Activated naive CD4-positive, alpha-beta T cell treated with anti-CD3 and anti-CD28 coated beads, Interleukin-2, amount 50 U/mL, for 72 hours (primary cell): Measurements from ENCODE around the gene ABCA3. TPM values are rescaled to one million over a fixed set of nuclear protein-coding genes. Genes with fewer than 3 reads are reported as not detected.
A peak's percentile ranks its signal among the peaks of the same experiment; 100 is the strongest.

ENCODE experiments used
- ATAC-seq, 2 donors: fragments of 150-1000 bp; cut with Tn5 transposase; 2 replicates each; pipeline ENCODE4 v1.10.0; 2021; ENCODE audit warnings: mild to moderate bottlenecking in 2 of 2, moderate library complexity in 2 of 2
- DNase-seq, 2 donors: peaks; one replicate each; pipeline ENCODE4 v3.0.0; 2021 to 2022; ENCODE audit warnings: low spot score in 2 of 2
- H3K27ac Mint-ChIP-seq, 2 donors: one replicate each; pipeline ENCODE4 v1.8.0; 2022; ENCODE audit warnings: mild to moderate bottlenecking in 2 of 2, mixed read lengths in 2 of 2
- H3K36me3 Mint-ChIP-seq, 2 donors: one replicate each; pipeline ENCODE4 v1.8.0; 2022; ENCODE audit warnings: mixed read lengths in 2 of 2
- H3K9me3 Mint-ChIP-seq, 2 donors: one replicate each; pipeline ENCODE4 v1.8.0; 2022; ENCODE audit warnings: mixed read lengths in 2 of 2
- total RNA-seq, 2 donors: library from RNA; stranded (reverse); gene quantifications; one replicate each; pipeline ENCODE4 v1.2.3, GENCODE V29; 2022

Gene ABCA3
- total RNA-seq, 2 donors from 2014 or later, result 1.6 to 9.1 TPM

DNA sequence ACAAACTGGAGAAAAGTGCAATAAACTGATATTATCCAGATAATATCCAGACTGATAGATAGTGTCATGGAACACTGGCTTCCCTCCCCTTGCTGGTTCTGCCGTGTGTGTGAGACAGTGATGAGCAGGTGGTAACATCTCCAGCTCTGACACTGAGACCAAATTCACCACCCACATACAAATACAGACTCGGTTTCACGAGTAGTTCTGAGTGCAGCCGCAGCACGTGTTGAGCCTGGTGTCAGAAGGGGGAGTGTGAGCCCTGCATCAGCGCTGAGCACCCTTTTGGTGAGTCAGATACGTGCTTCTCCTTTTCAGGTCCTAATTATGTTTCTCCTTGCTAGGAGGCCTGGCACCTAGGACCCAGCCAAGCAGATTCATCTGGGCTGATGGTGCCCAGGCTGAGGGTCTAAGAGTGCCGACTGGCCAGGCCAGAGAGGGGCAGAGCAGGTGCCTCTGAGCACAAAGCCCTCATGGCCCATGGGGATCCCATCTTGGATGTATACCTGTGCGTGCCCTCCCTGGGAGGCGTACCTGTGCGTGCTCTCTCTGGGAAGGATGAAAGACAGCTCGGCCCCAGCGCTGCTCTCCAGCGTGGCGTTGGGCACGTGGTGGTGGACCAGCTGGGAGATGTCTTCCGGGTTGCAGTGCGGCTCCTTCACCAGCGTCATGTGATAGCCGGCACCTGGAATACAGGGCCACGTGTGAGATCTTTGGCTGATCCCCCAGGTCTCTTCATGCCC lies 45.3 kb downstream of the ABCA3 start:
- DNase-seq (no peak), ATAC-seq (no peak)
- Mint-ChIP-seq H3K27ac (no peak overlapping the region), H3K36me3 (no peaks in the 10 kb centered on the region), H3K9me3 (no peaks in the 10 kb centered on the region)

DNA sequence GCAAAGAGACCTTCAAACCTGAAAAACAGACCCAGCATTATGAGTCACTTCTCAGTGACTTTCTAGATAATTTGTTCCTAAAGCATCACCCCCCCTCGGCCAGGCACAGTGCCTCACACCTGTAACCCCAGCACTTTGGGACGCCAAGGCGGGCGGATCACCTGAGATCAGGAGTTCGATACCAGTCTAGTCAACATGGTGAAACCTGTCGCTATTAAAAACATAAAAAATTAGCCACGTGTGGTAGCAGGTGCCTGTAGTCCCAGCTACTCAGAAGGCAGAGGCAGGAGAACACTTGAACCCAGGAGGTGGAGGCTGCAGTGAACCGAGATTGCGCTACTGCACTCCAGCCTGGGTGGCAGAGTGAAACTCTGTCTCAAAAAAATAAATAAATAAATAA lies 48.3 kb downstream of the ABCA3 start:
- Mint-ChIP-seq H3K36me3 (no peaks in the 10 kb centered on the region), H3K9me3 (no peaks in the 10 kb centered on the region), H3K27ac (no peak overlapping the region)
- ATAC-seq, result no peak
- DNase-seq, result no peak

DNA sequence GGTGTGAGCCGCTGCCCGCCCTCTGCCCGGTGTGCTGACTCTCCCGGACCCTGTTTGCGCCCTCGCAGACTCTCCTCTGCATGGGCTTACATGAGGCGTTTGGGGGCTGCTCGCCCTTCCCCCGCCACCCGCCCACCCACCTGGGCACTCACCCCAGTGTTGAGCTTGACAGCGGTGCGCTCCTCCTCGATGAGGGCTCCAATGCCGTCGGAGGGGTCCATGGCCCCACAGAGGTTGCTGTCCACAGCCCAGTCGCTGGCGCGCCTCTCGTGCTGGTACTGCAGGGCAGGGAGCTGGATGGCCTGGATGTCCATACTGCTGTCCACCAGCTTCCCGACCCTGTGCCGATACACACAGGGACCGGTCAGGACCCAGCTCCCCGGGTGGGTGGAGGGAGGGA lies 51.2 kb downstream of the ABCA3 start:
- DNase-seq (no peak), ATAC-seq (no peak)
- Mint-ChIP-seq H3K36me3 (no peaks in the 10 kb centered on the region), H3K9me3 (no peaks in the 10 kb centered on the region), H3K27ac (no peak overlapping the region)

DNA sequence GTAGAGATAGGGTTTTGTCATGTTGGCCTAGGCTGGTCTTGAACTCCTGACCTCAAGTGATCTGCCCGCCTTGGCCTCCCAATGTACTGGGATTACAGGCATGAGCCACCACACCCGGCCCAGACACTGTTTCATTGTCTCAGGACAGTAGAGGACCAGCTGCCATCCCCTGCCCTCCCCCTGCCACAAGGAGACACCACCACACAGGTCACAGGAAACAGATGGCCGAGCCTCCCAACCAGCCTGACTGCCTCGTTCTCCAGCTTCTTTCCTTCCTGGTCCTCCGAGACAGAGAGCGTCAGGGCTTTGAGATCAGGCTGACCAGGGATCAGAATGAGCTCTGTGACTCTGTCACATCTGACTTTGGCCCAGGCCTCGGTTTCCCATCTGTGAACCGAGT lies 51.8 kb downstream of the ABCA3 start:
- no peak for ATAC-seq
- no peak overlapping the region for H3K27ac Mint-ChIP-seq
- DNase-seq, result no peak
- H3K36me3 Mint-ChIP-seq, result no peaks in the 10 kb centered on the region
- no peaks in the 10 kb centered on the region for H3K9me3 Mint-ChIP-seq

DNA sequence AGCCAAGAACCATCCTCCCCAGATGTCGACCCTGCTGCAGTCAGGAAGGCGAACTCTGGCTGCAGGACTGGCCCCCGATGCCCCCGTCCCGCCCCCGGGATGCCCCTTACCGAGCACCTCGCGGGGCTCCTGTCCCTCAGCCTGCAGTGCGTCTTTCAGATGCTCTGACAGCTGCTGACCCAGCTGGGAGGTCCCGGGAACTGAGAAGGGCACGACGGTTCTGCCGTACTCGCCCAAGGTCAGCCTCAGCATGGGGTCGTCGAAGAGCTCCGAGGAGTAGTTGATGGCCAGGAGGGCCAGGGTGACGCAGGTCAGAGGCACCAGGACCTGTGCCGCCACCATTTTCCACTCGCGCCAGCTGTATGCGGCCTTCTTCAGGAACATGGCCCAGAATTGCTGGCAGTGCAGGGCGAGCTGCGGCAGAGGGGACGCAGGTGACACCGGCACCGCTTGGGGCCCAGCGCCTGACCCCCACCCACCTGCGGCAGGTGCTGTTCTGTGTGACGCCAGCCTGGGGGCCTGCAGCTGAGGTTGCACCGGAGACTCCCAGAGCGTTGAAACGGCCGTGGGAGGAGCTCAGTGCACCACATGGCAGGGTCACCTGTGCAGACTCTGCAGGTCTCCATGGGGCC lies 52.5 kb downstream of the ABCA3 start:
- ATAC-seq (no peak), DNase-seq (no peak)
- Mint-ChIP-seq H3K36me3 (no peaks in the 10 kb centered on the region), H3K9me3 (no peaks in the 10 kb centered on the region), H3K27ac (peak overlapping the region in 1 of 2 donors; percentile 12)

DNA sequence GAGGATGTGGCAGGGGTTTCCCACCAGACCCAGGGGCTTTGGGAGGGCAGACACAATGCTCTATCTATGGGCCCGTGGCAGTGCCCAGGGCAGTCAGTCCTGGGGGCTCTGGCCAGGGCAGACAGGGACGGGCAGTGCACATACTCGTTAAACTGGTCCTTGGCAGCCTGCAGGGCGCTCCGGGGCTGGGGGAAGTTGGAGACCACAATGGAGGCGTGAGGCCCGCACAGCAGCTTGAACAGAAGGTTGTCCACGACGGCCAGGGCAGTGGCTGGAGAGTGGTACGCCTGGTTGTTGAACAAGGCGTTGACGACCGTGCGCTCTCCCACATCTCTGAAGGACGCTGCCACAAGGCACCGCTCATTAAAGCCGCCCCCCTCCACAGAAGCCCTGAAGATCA lies 54.0 kb downstream of the ABCA3 start:
- Mint-ChIP-seq H3K9me3 (no peaks in the 10 kb centered on the region), H3K36me3 (no peaks in the 10 kb centered on the region), H3K27ac (no peak overlapping the region)
- no peak for DNase-seq
- ATAC-seq, result no peak

DNA sequence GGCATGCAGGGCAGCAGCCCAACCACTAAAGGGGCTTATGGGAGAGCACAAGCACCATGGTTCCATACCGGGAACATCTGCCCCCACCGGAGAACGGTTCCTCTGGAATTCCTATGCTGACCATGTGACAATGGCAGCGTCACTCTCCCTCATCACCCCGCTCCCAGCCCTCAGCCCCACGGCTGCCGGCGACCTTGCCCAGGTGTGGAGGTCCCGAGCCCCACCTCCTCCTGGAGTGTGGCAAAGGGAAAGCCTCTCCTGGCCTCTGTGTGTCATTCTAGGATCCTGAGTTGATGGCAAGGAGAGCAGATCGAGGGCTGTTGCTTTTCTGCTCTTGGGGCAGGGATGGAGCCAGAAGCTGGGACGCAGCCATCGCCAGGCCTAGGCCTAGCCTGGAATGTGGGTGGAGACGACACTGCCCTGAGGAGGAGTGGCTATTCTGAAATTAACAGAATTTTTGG lies 54.8 kb downstream of the ABCA3 start:
- Mint-ChIP-seq H3K36me3 (no peaks in the 10 kb centered on the region), H3K27ac (no peak overlapping the region), H3K9me3 (no peaks in the 10 kb centered on the region)
- ATAC-seq, result no peak
- no peak for DNase-seq

DNA sequence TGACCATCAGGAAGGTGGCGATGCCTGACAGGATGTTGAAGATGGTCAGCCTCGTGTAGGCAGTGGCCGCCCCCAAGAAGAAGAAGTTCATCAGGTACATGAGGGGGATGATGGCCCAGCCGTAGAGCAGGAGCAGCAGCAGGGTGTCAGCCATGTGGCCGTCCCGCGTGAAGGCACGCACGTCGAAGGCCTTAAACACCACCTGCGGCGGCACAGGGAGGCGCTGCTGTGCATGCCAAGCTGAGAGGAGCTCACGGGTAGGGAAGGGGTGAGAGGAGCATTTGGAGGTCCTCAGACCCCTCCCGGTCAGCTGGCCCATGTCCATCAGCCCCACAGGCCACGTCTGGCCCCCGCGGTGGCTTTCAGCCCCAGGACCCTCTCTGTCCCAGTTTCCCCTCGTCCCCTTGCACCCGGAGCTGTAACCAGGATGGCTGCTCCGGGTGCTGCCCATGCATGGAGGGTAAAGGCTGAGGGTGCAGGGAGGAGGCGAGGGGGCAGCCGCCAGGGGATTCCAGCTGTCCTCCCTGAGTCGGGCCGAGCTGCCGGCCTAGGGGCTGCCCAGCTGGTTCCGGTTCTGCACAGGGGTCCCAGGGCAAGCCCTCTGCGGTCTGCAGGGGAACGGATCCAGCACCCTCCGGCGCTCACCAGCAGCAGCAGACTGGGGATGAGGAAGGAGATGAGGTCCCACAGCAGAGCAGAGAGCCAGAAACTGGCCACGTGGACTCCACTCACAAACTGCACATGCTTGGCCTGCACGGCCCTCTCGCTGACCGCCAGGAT lies 55.5 kb downstream of the ABCA3 start:
- Mint-ChIP-seq H3K36me3 (no peaks in the 10 kb centered on the region), H3K9me3 (no peaks in the 10 kb centered on the region), H3K27ac (no peak overlapping the region)
- DNase-seq, result no peak
- no peak for ATAC-seq

DNA sequence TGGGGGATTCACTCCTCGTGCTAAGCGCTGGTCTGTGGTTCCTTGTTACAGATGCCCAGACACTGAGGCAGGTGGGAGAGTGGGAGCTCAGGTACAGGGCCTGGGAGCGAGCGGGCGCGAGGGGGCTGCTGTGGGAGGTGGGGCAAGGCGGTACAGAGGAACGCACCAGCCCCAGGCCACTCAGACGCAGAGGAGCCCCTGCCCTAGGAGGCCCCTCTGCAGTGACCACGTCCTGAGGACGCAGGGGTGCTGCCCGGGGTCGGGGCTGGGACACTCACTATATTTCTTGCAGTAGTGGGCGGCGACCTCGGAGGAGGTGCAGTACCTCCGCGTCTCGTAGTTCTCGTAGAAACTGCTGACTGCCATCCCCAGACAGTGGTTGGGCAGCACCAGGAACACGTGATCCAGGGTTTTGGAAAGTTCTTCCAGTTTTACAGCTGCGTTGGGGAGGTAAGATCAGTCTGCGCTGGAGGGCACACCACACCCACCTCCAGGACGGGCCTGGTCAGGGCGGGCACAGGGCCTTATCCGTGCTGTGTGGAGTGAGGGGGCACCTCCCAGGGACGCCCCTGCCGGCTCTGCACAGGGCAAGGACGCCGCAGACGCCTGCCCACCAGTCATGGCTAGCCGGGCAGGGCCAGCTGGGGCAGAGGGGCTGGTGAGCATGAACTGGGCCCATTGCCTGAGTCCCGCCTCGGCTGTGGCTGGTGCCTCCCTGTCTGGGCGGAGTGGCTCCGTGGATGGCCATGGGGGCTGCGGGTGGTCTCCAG lies 56.3 kb downstream of the ABCA3 start:
- Mint-ChIP-seq H3K9me3 (no peaks in the 10 kb centered on the region), H3K27ac (no peak overlapping the region), H3K36me3 (no peaks in the 10 kb centered on the region)
- ATAC-seq, result no peak
- DNase-seq, result no peak

DNA sequence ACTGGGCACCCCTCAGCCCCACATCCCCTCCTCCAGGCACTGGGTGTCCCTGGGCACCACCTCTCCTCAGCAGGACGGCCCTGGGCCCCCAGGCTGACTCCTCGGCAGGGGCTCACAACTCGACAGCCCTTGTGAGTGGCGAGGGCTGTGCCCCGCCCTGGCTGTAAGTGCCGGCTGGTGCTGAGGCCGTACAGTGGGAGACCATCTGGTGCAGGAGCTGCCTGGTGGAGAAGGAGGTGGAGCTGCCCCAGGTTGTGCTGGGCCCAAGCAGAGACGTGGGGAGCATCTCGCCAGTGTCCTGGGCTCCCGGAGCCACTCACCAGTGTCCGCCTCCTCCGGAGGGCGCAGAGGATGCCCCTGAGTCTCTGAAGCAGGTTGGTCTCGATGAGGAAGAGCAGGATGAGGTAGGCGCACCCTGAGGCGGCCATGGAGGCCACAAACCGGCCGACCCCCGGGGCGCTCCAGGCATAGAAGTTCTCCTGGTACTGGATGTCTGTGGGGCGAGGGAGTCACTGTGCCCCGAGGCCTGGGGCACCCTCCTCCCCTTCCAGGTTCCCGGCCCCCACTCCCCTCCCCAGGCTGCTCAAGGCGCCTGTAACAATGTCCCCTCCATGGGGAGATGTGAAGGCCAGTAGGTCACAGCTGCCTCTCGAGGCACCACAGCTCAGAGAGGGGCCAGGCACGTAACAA lies 57.5 kb downstream of the ABCA3 start:
- H3K27ac Mint-ChIP-seq, result no peak overlapping the region
- ATAC-seq (no peak), DNase-seq (no peak)
- no peaks in the 10 kb centered on the region for H3K36me3 Mint-ChIP-seq
- H3K9me3 Mint-ChIP-seq, result no peaks in the 10 kb centered on the region

DNA sequence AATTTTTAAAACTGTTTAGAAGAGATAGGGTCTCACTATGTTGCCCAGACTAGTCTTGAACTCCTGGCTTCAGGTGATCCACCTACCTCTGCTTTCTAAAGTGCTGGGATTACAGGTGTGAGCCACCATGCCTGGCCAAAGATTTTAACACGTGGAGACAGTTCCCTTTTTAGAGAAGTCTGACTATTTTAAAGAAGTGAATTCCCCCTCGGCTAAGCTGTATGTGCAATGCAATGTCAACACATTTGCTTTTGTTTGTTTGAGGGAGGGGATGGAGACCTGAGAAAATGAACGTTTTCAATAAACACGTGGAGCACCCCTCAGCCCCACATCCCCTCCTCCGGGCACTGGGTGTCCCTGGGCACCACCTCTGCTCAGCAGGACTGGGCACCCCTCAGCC lies 58.3 kb downstream of the ABCA3 start:
- DNase-seq, result no peak
- H3K36me3 Mint-ChIP-seq, result no peaks in the 10 kb centered on the region
- ATAC-seq, result no peak
- no peak overlapping the region for H3K27ac Mint-ChIP-seq
- no peaks in the 10 kb centered on the region for H3K9me3 Mint-ChIP-seq

DNA sequence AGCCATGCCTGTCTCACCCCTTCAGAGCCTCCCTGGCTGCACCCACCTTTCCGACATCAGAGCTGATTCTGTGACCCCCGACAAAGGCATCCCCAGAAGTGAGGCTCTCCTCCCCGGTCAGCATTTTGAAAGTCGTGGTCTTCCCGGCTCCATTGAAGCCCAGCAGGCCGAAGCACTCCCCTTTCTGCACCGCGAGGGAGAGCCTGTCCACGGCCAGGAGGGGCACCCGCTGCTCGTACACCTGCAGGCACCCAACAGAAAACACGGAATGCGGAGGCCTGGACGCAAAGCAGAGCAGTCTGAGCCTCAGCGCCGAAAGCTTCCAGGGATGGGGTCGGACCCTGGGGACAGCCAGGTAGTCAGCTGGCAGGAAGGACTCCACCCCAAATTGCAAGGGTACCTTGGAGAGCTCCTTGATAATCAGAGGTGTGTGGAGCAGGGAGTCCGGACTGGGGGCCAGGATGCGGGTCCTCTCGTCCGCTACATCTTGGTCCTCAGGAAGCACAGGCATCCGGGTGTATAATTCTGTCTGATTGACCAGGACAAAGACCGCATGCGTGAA lies 59.5 kb downstream of the ABCA3 start:
- no peak for ATAC-seq
- DNase-seq, result no peak
- no peak overlapping the region for H3K27ac Mint-ChIP-seq

DNA sequence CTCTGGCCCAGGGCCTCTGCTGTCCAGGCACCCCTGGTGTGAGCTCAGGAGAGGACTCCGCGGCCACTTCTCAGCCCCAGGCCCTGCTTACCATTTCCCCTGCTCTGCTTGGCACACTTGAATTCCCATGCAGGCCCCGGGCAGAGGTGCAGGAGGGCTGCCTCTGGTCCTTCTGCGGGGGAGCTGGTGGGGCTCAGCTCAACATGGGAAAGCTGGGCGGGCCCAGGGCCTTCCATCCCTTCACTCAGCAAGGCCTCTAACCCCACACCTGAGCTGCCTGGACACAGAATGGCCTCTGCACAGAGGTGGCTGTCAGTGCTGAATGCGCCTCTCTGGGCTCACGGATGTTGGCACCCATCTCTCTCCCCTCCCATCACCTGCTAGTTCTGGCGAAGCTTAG lies 60.1 kb downstream of the ABCA3 start:
- ATAC-seq, result no peak
- no peaks in the 10 kb centered on the region for H3K9me3 Mint-ChIP-seq
- no peak overlapping the region for H3K27ac Mint-ChIP-seq
- no peaks in the 10 kb centered on the region for H3K36me3 Mint-ChIP-seq
- no peak for DNase-seq

More for the DNA sequence above, 59.5 kb downstream of the ABCA3 start:
- Mint-ChIP-seq H3K9me3 (no peaks in the 10 kb centered on the region), H3K36me3 (no peaks in the 10 kb centered on the region)

DNA sequence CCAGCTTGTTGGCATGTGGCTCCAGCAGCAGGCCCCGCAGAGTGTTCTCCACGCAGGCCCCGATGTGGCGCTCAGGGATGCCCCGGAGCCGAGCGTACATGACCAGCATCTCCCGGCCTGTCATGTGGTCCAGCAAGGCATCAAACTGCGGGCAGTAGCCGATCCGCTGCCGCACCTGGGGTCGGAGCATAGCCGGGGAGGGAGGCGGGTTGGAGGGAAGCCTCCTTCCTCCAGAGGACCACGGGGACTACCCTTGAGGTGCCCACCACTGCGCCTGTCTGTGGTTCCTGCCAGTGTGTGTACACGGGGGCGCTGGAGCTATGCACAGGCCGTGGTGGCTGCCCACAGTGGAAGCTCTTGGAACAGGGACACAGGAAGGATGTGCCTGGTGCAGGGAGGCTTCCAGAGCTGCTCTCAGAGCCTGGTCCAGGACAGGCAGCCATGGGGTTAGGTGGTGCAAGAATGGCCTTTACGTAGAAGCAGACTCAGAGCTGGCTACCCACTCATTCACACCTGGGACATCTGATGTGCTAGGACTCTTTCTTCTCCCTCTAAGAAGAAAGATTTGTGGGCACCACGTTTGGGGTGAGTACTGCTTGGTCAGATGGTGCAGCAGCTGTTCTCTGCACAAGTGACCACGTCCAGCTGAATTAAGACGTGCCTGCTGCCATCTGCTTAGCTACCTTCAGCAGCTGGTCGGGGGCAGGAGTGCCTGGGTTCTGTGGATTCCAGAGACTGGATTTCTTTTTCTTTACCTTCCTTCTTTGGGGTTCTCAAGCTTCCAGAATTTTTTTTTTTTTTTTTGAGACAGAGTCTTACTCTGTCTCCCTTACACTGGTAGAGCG lies 61.4 kb downstream of the ABCA3 start:
- Mint-ChIP-seq H3K27ac (no peak overlapping the region), H3K36me3 (no peaks in the 10 kb centered on the region), H3K9me3 (no peaks in the 10 kb centered on the region)
- DNase-seq, result no peak
- ATAC-seq, result no peak

DNA sequence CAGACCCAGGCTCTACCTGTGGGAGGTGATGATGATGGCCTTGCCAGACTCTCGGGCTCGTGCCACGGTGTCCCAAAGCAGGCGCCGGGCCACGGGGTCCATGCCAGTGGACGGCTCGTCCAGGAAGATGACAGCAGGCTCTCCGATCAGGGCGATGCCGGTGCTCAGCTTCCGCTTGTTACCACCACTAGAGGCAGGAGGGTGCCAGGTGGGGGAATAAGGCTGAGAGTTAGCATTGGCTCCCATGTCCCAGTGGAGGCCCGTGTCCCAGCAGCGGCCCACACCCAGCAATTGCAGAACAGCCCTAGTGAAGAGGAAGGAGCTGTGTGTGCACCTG lies 62.3 kb downstream of the ABCA3 start:
- Mint-ChIP-seq H3K27ac (no peak overlapping the region), H3K9me3 (no peaks in the 10 kb centered on the region)
- no peak for ATAC-seq

More for the DNA sequence above, 62.3 kb downstream of the ABCA3 start:
- no peak for DNase-seq
- H3K36me3 Mint-ChIP-seq, result no peaks in the 10 kb centered on the region
